Mesodermal cell (in vitro differentiated cells): ENCODE results near the gene TMEM132D.

Experiments
- H3K27ac ChIP-seq: 2 replicates; pipeline ENCODE4 v1.7.0; 2013; ENCODE audit warnings: mild to moderate bottlenecking, low read depth, low read length, moderate library complexity; ENCODE audit not compliant: severe bottlenecking
- H3K36me3 ChIP-seq: 2 replicates; pipeline ENCODE4 v1.7.1; 2013; ENCODE audit warnings: mild to moderate bottlenecking, low read length, moderate library complexity; ENCODE audit not compliant: control insufficient read depth, insufficient read depth
- H3K4me1 ChIP-seq: one replicate; pipeline ENCODE4 v1.7.1; 2013; ENCODE audit warnings: mild to moderate bottlenecking, low read length; ENCODE audit not compliant: insufficient read depth, control insufficient read depth, poor library complexity, severe bottlenecking
- H3K4me3 ChIP-seq: 2 replicates; pipeline ENCODE4 v1.7.0; 2013; ENCODE audit warnings: low read length, control low read depth, mild to moderate bottlenecking; ENCODE audit not compliant: insufficient read depth, poor library complexity, severe bottlenecking; ENCODE audit errors: extremely low read depth
- H3K9me3 ChIP-seq: 2 replicates; pipeline ENCODE4 v1.7.1; 2013; ENCODE audit warnings: mild to moderate bottlenecking, low read length, moderate library complexity; ENCODE audit not compliant: control insufficient read depth
- WGBS, 2 experiments: methylation state at CpG; one replicate each; pipeline ENCODE4 v1.1.5; 2013; ENCODE audit warnings: missing lambda C conversion rate in 2 of 2; ENCODE audit not compliant: insufficient coverage in 2 of 2; 5-methylcytosine and 5-hydroxymethylcytosine counted together

TMEM132D gene

GRCh38 chr12:129571901-129572494, 331.8 kb downstream of the TMEM132D start:
- 73 to 83% methylated on average over 11 to 17 of the region's 17 CpGs for WGBS, 2 experiments

DNA sequence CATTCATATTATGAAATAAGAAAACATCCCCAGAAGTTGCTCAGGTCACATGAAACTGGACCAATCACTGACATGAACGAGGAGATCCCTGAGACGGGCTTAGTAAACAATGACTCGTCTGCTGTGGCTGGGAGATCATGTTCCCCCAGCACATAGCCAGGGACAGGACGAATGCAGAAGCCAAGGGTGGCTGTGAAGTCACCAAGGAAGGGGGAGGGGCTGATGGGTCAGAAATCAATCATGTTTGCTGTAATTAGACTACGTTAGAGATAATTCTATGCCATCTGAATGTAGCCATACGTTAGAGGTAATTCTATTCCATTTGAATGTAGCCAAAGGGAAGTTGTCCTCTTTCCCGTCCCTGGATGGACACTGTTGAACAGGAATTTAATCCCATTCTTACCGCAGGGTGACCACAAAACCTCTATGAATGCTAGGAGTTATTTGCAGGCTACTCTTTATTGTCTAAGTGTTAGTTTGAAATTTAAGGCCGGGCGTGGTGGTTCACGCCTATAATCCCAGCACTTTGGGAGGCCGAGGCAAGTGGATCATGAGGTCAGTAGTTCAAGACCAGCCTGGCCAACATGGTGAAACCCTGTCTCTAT, 332.9 kb downstream of the TMEM132D start:
- WGBS, 2 experiments, result 75 to 90% methylated on average over 10 to 11 of the region's 12 CpGs
- H3K4me3 ChIP-seq, result no peak overlapping the region

More at GRCh38 chr12:129571901-129572494, 331.8 kb downstream of the TMEM132D start:
- Histone ChIP-seq H3K4me3 (no peak overlapping the region), H3K4me1 (no peaks in the 10 kb centered on the region), H3K36me3 (no peaks in the 10 kb centered on the region), H3K9me3 (no peaks in the 10 kb centered on the region), H3K27ac (no peak overlapping the region)

GRCh38 chr12:129566800-129567199, 337.0 kb downstream of the TMEM132D start:
- Histone ChIP-seq H3K4me1 (no peaks in the 10 kb centered on the region), H3K36me3 (no peaks in the 10 kb centered on the region), H3K9me3 (no peaks in the 10 kb centered on the region), H3K27ac (no peak overlapping the region), H3K4me3 (no peak overlapping the region)
- WGBS, 2 experiments, result 86 to 90% methylated on average over 5 of the region's 5 CpGs

More for the DNA sequence above, 332.9 kb downstream of the TMEM132D start:
- H3K9me3 ChIP-seq, result no peaks in the 10 kb centered on the region
- H3K27ac ChIP-seq, result no peak overlapping the region
- H3K4me1 ChIP-seq, result no peaks in the 10 kb centered on the region
- H3K36me3 ChIP-seq, result no peaks in the 10 kb centered on the region

DNA sequence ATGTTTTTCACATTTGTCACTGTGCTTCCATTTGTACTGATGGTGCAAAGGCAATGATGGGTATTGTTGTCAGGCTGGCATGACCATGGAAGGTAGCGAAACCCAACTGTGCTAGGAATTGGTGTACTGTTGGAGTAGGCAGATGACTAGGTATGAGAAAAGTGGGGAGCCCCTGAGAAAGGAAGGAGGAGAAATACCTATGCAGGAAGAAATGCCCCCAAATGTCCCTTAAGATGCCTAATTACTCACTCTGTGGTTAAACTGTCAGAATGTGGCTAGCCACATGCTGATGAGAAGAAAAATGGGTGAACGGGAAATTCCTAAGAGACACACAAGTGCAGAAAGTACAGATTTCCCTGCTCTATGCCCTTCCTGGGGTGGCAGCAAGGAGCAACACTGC, 339.1 kb downstream of the TMEM132D start:
- Histone ChIP-seq H3K4me3 (no peak overlapping the region), H3K9me3 (no peaks in the 10 kb centered on the region), H3K27ac (no peak overlapping the region), H3K36me3 (no peaks in the 10 kb centered on the region), H3K4me1 (no peaks in the 10 kb centered on the region)
- WGBS, 2 experiments, result 71 to 100% methylated on average over 1 to 2 of the region's 2 CpGs

- H3K4me3 ChIP-seq, result no peak overlapping the region
- no peaks in the 10 kb centered on the region for H3K36me3 ChIP-seq
- WGBS, 2 experiments, result no CpG with 5 or more reads among the region's 2 CpGs
- no peaks in the 10 kb centered on the region for H3K4me1 ChIP-seq
- no peaks in the 10 kb centered on the region for H3K9me3 ChIP-seq
- no peak overlapping the region for H3K27ac ChIP-seq
Observed at GRCh38 chr12:129563266-129563665, 340.6 kb downstream of the TMEM132D start.

- Histone ChIP-seq H3K36me3 (no peaks in the 10 kb centered on the region), H3K27ac (no peak overlapping the region), H3K4me1 (peaks cover 4% of the 10 kb centered on the region), H3K9me3 (no peaks in the 10 kb centered on the region), H3K4me3 (no peak overlapping the region)
- 71% methylated on average over 1 of the region's 2 CpGs; no CpG with 5 or more reads in 1 of the 2 experiments for WGBS, 2 experiments
Observed at GRCh38 chr12:129561304-129561703, 342.5 kb downstream of the TMEM132D start.

DNA sequence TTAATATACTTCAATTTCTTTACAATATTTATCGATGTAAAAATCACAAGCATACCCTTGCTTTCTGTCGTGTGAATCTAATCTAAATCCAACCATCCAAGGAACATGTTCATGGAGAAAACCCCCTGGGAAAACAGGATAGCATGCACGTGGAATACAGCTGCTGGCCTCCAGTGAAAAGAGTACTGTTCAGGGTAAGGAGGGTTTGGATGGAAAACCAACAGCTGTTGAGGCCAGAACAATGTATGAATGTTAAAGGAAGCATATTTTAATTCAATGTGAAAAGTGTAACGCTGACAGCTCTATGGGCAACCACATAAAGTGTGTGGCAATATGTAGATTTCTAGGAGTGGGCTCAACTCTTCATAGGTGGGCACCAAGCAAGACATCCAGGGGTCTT, 344.0 kb downstream of the TMEM132D start:
- Histone ChIP-seq H3K27ac (no peak overlapping the region), H3K4me1 (peaks cover 4% of the 10 kb centered on the region)
- 90% methylated on average over 3 of the region's 4 CpGs for WGBS, 2 experiments

GRCh38 chr12:129558036-129558435, 345.8 kb downstream of the TMEM132D start:
- Histone ChIP-seq H3K27ac (no peak overlapping the region), H3K4me3 (no peak overlapping the region), H3K4me1 (peaks cover 4% of the 10 kb centered on the region), H3K9me3 (no peaks in the 10 kb centered on the region), H3K36me3 (no peaks in the 10 kb centered on the region)
- WGBS, 2 experiments, result 86 to 91% methylated on average over 1 to 2 of the region's 2 CpGs

More for the DNA sequence above, 344.0 kb downstream of the TMEM132D start:
- H3K9me3 ChIP-seq, result no peaks in the 10 kb centered on the region
- H3K36me3 ChIP-seq, result no peaks in the 10 kb centered on the region
- H3K4me3 ChIP-seq, result no peak overlapping the region

DNA sequence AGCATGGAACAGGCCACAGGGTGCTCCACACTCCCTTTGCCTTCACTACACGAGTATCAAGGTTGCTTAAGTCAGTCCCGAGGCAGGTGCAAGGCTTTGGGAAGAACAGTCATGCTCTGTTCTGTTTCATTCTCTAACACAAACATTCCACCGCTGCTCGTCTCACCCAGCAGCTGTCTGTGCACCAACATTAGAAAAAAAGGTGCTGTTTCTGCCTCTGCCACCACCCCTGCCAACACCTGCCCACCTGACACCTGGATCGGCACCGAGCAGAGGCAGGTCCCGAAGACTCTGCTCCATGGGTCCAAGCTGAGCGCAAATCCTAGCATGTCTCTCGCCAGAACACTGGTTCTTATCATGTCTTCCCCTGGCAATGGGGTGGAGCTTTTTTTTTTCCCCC, 347.7 kb downstream of the TMEM132D start:
- no peaks in the 10 kb centered on the region for H3K9me3 ChIP-seq
- 71 to 86% methylated on average over 6 to 9 of the region's 9 CpGs for WGBS, 2 experiments
- H3K4me3 ChIP-seq, result no peak overlapping the region
- no peaks in the 10 kb centered on the region for H3K36me3 ChIP-seq
- no peak overlapping the region for H3K27ac ChIP-seq
- peaks cover 4% of the 10 kb centered on the region for H3K4me1 ChIP-seq

DNA sequence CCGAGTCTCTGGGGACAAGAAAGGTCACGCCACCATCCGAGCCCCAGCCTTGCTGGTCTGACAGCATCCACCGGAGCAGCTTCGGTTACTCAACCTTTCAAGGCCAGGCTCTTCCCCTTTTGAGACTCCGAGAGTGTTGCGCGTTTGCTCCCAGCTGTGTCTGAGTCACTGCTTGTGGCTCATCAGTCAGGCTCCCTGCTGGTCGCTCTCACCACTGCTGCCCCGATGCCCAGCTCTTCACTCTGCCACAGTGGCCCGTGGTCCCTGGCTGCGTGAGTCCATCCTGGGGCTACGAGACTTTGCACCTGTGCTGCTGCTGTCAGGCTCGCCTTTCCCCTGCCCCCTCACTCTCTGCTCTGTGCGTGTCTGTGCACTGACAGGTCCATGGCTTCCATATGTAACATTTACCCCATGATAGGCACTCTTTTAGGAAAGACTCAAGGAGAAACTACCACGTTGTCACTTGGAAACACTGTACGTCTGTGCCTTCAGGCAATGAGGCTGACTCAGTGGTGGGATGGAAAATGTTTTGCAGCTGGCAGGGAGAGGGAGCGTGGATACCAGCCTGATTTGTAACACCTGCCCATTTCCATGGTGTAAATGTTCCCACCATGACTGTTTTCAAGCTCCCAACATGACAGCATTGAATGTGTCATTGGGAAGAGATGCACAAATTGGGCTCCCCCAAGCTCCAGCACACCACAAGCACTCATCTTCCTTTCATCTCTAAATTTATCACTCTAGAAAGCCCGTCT, 350.7 kb downstream of the TMEM132D start:
- Histone ChIP-seq H3K27ac (no peak overlapping the region), H3K4me3 (no peak overlapping the region), H3K9me3 (peaks cover 7% of the 10 kb centered on the region), H3K4me1 (peaks cover 4% of the 10 kb centered on the region), H3K36me3 (no peaks in the 10 kb centered on the region)
- 84 to 95% methylated on average over 16 to 18 of the region's 19 CpGs for WGBS, 2 experiments

DNA sequence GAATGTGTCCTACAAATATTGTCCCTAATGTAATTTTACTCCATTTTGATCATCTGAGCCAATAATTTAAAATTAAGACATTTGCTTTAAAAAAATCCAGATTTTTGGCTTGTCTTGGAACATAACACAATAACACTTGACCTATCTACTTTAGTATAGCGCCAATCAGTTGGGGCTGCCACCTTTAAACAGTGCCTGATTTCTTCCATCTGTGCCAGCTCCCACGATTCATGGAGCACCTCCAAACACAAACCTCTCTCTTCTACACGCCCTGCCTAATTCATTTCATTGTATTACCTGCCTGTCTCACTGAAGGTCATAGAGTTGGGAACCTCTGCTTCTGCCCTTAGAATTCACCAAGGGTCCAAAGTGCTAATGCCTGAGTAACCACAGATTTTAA, 352.4 kb downstream of the TMEM132D start:
- WGBS, 2 experiments, result 88 to 94% methylated on average over 2 to 3 of the region's 3 CpGs
- no peaks in the 10 kb centered on the region for H3K36me3 ChIP-seq
- no peak overlapping the region for H3K4me3 ChIP-seq
- no peaks in the 10 kb centered on the region for H3K4me1 ChIP-seq
- no peak overlapping the region for H3K27ac ChIP-seq
- H3K9me3 ChIP-seq, result peaks cover 7% of the 10 kb centered on the region
